Keratinocyte (primary cell): ENCODE results near the gene TP53AIP1. TPM values are rescaled to one million over a fixed set of nuclear protein-coding genes. Genes with fewer than 3 reads are reported as not detected.

Experiments used
- DNase-seq: peaks from one replicate; pipeline ENCODE4 v3.0.0-alpha.2; 2011; ENCODE audit warnings: low read depth, missing footprints, low spot score
- FAIRE-seq: peaks from 2 replicates; lab custom pipeline; 2011; peaks lifted over from hg19 to GRCh38; lab: Jason Lieb, UNC
- H2AFZ ChIP-seq: 2 replicates; pipeline ENCODE4 v1.6.0; 2012; ENCODE audit warnings: low read length, control low read depth, inconsistent platforms; ENCODE audit not compliant: control insufficient read depth
- H3K27ac ChIP-seq: 2 replicates; pipeline ENCODE4 v1.5.1; 2011; ENCODE audit warnings: low read length; ENCODE audit not compliant: control insufficient read depth, insufficient read depth
- H3K27me3 ChIP-seq: 3 replicates; pipeline ENCODE4 v1.6.0; 2011; ENCODE audit warnings: low read length; ENCODE audit not compliant: control insufficient read depth, insufficient read depth; ENCODE audit errors: extremely low read depth
- H3K36me3 ChIP-seq, 2 experiments: 2 replicates in 1 of 2; 3 replicates in 1 of 2; pipeline ENCODE4 v1.5.1; 2011; ENCODE audit warnings: low read length in 2 of 2, mild to moderate bottlenecking in 1 of 2; ENCODE audit not compliant: control insufficient read depth in 2 of 2, insufficient read depth in 2 of 2; ENCODE audit errors: extremely low read depth in 1 of 2
- H3K4me1 ChIP-seq: 3 replicates; pipeline ENCODE4 v1.5.1; 2011; ENCODE audit warnings: low read length; ENCODE audit not compliant: control insufficient read depth, insufficient read depth; ENCODE audit errors: extremely low read depth
- H3K4me2 ChIP-seq: 3 replicates; pipeline ENCODE4 v1.6.0; 2011; ENCODE audit warnings: low read depth, low read length; ENCODE audit not compliant: control insufficient read depth, insufficient read depth; ENCODE audit errors: extremely low read depth
- H3K4me3 ChIP-seq, 3 experiments: fragments of 200-600 bp in 1 of 3; sonication (generic) in 1 of 3; 2 replicates in 2 of 3; 3 replicates in 1 of 3; pipeline ENCODE4 v1.5.1; 2011 to 2016; ENCODE audit warnings: low read length in 3 of 3, mild to moderate bottlenecking in 3 of 3, control low read depth in 2 of 3, inconsistent platforms in 1 of 3, low read depth in 1 of 3, mixed read lengths in 1 of 3, mixed run types in 1 of 3, moderate library complexity in 1 of 3; ENCODE audit not compliant: control insufficient read depth in 2 of 3, insufficient read depth in 2 of 3; ENCODE audit errors: extremely low read depth in 1 of 3
- H3K79me2 ChIP-seq: 2 replicates; pipeline ENCODE4 v1.6.0; 2012; ENCODE audit warnings: low read length; ENCODE audit not compliant: control insufficient read depth, insufficient read depth
- H3K9ac ChIP-seq: 3 replicates; pipeline ENCODE4 v1.6.0; 2011; ENCODE audit warnings: low read length; ENCODE audit not compliant: control insufficient read depth, insufficient read depth; ENCODE audit errors: extremely low read depth
- H3K9me1 ChIP-seq: 3 replicates; pipeline ENCODE4 v1.6.0; 2011; ENCODE audit warnings: low read length; ENCODE audit not compliant: control insufficient read depth, insufficient read depth; ENCODE audit errors: extremely low read depth
- H3K9me3 ChIP-seq: 2 replicates; pipeline ENCODE4 v1.5.1; 2012; ENCODE audit warnings: low read depth, low read length; ENCODE audit not compliant: control insufficient read depth
- H4K20me1 ChIP-seq: 3 replicates; pipeline ENCODE4 v1.6.0; 2011; ENCODE audit warnings: low read length; ENCODE audit not compliant: control insufficient read depth, insufficient read depth; ENCODE audit errors: extremely low read depth
- EZH2 ChIP-seq: IDR thresholded peaks from one replicate; pipeline ENCODE4 v1.6.1; 2012; ENCODE audit warnings: inconsistent platforms, mild to moderate bottlenecking, low read length, moderate library complexity
- dilution Hi-C: fragments of 300-500 bp; cut with MboI; formaldehyde crosslinking; loops from one replicate; pipeline ENCODE4 v1.7.0; 2020; ENCODE audit warnings: low sequenced_read_pairs; ENCODE audit not compliant: extremely low pct_ligation_motif_present
- polyA plus RNA-seq, 5 experiments: library from polyadenylated mRNA; depleted of rRNA in 3 of 5; stranded (reverse) in 3 of 5; stranded (forward) in 1 of 5; unstranded in 1 of 5; fragments of >200 nt; gene quantifications; 1 replicate in 1 of 5; 2 replicates in 3 of 5; 3 replicates in 1 of 5; pipeline versions ENCODE4 v1.2.1 to v1.2.3, GENCODE V29; 2011 to 2012; ENCODE audit warnings: missing spikeins in 2 of 5, low read depth in 1 of 5, low replicate concordance in 1 of 5
- TF ChIP-seq, protein P1 (sequence below), 3 experiments: IDR thresholded peaks in 1 of 3; conservative IDR thresholded peaks in 1 of 3; optimal IDR thresholded peaks in 1 of 3; 2 replicates in 2 of 3; 3 replicates in 1 of 3; pipeline versions ENCODE3 to v1.5.1; 2011; ENCODE audit warnings: low read length in 3 of 3, mild to moderate bottlenecking in 3 of 3, moderate library complexity in 2 of 3, control low read depth in 1 of 3, inconsistent platforms in 1 of 3; ENCODE audit not compliant: insufficient read depth in 2 of 3; ENCODE audit errors: extremely low read depth in 1 of 3

TP53AIP1 gene
- polyA plus RNA-seq, 1 donor (not counting 4 experiments of a cell fraction or from before 2014, with no cell fraction given), result 37.1 TPM

DNA sequence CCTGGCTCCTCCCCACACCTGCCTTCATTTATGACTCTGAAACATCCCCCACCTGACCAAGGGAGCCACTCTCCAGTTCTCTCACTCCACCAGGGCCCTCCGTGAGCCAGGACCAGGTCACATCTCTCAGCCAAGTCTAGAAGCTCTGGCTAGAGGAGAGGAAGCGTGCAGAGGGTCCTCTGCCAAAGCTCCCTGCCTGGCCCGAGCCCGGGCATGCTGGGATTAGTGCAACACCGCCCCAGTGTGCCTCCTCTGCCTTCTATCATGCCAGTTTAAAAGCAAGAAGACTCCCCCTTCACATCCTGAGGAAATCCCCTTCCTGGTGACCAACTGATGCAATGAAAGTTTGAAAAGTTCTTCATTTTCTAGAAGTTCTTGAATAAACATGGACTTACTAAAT, 23.5 kb downstream of the TP53AIP1 start:
- Histone ChIP-seq H3K36me3 (no peaks in the 10 kb centered on the region), H3K9me3 (no peaks in the 10 kb centered on the region), H4K20me1 (no peaks in the 10 kb centered on the region), H3K4me1 (peaks cover 14% of the 10 kb centered on the region), H2AFZ (no peak overlapping the region), H3K4me3 (no peak overlapping the region), H3K27me3 (no peaks in the 10 kb centered on the region), H3K9me1 (no peaks in the 10 kb centered on the region), H3K79me2 (no peaks in the 10 kb centered on the region), H3K27ac (no peak overlapping the region), H3K4me2 (no peak overlapping the region), H3K9ac (no peak overlapping the region)
- dilution Hi-C loops, result no loop called here
- FAIRE-seq, result no peak
- no peak for DNase-seq
- TF ChIP-seq EZH2, result no peak
- TF ChIP-seq, protein P1, sequence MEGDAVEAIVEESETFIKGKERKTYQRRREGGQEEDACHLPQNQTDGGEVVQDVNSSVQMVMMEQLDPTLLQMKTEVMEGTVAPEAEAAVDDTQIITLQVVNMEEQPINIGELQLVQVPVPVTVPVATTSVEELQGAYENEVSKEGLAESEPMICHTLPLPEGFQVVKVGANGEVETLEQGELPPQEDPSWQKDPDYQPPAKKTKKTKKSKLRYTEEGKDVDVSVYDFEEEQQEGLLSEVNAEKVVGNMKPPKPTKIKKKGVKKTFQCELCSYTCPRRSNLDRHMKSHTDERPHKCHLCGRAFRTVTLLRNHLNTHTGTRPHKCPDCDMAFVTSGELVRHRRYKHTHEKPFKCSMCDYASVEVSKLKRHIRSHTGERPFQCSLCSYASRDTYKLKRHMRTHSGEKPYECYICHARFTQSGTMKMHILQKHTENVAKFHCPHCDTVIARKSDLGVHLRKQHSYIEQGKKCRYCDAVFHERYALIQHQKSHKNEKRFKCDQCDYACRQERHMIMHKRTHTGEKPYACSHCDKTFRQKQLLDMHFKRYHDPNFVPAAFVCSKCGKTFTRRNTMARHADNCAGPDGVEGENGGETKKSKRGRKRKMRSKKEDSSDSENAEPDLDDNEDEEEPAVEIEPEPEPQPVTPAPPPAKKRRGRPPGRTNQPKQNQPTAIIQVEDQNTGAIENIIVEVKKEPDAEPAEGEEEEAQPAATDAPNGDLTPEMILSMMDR (optimal IDR thresholded peaks at IDR 0.05 in 1 of 3, IDR thresholded peaks at IDR 0.05 in 1 of 3, conservative IDR thresholded peaks at IDR 0.05 in 1 of 3; ENCODE audit: extremely low read depth in 1 of 3, insufficient read depth in 2 of 3, low read length in 3 of 3), result no peak

DNA sequence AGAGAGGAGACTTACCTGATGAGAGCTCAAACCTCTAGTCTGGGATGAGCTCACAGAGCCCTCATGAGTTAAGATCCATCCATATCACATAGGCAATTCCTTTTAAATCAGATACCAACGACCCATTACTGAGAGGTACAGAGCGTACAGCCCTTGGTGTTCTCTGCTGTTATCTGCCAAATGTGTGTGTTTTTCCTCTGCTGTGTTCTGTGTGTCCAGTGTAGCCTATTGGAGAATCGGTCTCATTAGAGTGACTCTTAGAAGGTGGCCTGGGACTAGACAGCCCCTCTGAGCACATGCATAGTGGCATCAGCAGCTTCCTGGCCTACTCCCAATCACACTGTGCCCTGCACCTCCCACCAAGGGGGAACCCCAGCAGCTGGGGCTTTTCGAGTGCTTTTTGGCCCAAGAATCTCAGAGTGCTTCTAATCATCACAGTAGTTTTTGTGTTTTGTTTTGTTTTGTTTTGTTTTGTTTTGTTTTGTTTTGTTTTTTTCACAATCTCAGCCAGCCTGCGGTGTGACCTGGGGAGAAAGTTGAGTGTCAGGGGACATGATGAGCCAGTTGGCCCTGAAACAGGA, 25.4 kb downstream of the TP53AIP1 start:
- Histone ChIP-seq H2AFZ (no peak overlapping the region), H3K9me1 (no peaks in the 10 kb centered on the region), H3K9ac (no peak overlapping the region), H3K4me2 (no peak overlapping the region), H3K4me1 (peaks cover 16% of the 10 kb centered on the region), H3K27me3 (no peaks in the 10 kb centered on the region), H4K20me1 (no peaks in the 10 kb centered on the region), H3K4me3 (no peak overlapping the region), H3K9me3 (no peaks in the 10 kb centered on the region), H3K36me3 (no peaks in the 10 kb centered on the region), H3K27ac (no peak overlapping the region), H3K79me2 (no peaks in the 10 kb centered on the region)
- TF ChIP-seq, protein P1 (optimal IDR thresholded peaks at IDR 0.05 in 1 of 3, IDR thresholded peaks at IDR 0.05 in 1 of 3, conservative IDR thresholded peaks at IDR 0.05 in 1 of 3; ENCODE audit: extremely low read depth in 1 of 3, insufficient read depth in 2 of 3, low read length in 3 of 3), result no peak
- no peak for TF ChIP-seq EZH2
- FAIRE-seq (no peak), DNase-seq (no peak)
- dilution Hi-C loops, result no loop called here
